ENCODE measurements around the gene NFIX.

NFIX gene

DNA sequence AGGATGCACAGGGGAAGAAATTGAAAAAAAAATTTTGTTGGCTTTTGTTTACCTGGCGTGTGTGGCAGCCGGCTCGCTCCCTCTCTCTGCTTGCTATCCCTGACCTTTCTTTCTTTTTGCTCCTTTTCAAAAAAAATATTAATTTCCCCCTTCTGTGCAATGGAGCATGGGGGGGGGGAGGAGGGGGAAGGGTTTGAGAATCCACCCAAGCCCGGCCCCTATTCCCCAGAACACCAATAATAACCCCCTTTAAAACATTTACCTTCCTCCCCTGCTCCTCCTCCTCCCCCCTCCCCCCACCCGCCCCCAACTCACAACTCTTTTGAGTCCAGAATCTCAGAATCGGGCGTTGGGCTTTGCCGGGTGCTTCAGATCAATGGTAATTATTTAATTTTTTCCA, 28.4 kb downstream of the NFIX start:
- peak; percentile 26 for DNase-seq

DNA sequence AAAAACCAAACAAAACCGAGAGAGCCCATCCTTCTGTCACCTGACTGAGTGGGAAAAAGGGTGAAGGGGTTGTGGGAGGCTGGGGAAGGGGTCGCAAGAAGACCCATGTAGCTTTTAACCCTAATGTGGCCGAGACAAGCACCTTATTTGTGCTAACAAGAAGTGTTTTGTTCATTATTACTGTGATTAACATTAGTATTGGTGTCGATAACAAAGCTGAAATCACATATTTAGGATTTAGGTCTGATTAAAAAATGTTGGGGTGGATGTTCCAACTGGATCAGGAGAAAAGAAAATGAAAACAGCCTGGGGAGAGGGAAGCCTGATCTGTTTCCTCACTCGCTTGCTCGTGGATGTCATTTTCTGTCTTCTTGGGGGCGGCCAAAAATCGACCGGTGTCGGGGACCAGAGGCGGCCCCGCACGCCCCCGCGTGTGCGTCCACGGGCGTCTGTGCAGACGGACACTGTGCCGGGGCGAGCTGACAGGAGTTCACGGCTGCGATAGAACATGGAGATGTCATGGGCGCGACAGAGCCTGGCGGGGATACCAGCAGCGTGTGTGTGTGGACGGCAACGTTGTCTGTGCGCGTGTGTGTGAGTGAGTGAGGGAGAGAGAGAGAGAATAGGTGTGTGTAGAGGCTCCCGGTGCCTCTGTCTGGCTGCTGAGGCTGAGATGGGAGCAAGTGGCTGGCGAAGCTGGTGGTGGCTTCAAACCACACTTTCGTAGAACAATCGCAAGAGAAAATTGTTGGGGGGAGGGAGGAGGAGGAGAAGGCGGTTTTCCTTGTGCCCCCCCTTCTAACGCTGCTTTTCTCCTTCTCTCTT, 29.1 kb downstream of the NFIX start:
- DNase-seq, result peak; percentile 76

DNA sequence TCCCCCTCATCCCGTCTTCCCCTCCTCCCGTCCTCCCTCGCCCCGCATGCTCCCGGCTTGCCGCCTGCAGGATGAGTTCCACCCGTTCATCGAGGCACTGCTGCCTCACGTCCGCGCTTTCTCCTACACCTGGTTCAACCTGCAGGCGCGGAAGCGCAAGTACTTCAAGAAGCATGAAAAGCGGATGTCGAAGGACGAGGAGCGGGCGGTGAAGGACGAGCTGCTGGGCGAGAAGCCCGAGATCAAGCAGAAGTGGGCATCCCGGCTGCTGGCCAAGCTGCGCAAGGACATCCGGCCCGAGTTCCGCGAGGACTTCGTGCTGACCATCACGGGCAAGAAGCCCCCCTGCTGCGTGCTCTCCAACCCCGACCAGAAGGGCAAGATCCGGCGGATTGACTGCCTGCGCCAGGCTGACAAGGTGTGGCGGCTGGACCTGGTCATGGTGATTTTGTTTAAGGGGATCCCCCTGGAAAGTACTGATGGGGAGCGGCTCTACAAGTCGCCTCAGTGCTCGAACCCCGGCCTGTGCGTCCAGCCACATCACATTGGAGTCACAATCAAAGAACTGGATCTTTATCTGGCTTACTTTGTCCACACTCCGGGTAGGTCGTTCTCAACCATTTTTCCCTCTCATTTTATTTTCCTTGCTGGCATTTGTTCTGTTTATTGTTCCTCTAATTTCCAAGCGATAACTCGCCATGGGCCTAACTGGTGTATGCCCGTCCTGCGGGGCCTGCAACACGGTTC, 29.8 kb downstream of the NFIX start:
- peak; percentile 68 for DNase-seq

DNA sequence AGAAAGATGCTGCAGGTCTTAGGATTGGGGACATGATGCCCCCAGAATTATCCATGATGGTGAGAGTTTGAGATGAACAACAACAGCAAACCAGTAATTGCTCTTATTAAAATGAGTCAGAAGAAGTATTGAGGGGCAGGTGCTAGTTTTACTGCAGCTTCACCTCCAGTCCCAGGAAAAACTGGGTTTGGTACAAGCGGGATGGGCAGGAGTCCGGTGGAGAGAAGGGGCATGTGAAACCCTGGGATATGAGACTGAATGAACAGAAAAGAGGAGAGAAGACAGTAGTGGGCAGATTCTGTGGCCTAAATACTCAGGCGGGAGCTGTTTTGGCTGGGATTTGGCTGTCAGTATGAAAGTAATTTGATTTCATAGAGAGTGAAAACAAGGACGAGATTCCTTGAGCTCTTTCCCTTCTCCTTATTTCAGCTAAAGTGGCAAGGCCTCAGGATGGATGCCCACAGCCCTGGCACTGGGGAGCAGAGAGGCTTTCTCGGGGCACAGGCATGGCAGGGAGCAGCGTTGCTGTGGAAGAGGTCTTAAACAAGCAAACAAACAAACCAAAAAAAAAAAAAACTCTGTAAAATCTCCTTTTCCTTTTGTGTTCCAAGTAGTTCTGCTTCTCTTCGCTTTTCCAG, 30.7 kb downstream of the NFIX start:
- peak; percentile 62 for DNase-seq

DNA sequence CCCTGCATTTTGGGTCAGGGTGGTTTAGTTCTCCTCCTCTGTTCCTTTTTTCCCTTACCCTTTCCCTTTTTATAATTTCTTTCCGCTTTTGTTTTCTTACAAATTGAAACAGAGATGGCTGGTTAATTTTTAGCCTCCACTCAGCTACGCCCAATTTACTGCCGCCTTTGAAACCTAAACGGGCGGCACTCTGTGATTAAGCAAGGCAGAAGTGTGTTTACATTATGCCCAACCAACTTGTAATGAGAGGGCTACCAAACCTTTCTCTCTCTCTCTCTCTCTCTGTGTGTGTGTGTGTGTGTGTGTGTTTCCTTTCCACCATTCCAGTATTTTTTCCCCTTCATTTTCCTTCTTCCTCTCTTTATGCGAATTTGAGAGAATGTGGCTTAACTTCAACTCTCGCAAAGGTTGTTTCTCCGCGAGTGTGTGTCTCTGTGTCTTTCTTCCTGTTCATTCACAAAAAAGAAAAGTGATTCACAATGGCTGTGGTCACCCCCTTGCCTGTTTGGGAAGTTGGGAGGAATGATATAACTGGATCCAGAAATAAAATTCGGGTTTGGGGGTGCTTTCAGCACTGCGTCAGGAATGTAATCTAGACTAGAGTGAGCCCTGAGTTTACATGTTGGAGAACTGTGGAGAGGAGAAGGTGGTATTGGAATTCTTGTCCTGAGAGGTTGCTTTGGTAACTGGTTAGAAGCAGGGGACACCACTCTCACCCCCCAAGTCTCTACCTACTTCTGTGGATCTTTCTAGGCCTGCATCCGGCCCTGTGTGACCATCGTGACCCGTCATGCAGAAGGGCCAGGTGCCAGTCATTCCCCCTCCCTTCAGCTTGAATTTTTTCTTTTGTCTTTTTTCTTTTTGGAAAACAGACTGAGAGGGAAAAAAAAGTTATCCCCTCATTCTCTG, 31.4 kb downstream of the NFIX start:
- DNase-seq, result peak; percentile 83

DNA sequence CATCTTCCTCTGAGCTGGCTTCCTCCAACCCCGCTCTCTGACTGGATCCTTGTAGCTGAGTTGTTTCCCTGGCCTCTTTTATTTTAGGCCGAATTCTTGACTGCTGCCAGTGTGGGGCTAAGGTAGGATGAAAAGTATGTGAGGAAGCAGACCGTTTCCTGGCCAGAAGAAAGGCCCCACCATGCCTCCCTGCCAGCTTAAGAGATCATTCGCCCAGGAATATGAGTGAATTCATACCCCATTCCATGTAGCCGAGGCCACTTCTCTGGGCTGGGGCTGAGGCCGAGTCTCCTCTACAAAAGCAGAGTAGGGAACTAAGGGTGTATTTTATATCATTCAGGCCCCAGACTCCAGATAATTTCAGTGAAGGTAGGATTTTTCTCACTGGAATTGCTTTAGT, 32.3 kb downstream of the NFIX start:
- DNase-seq, result no peak

DNA sequence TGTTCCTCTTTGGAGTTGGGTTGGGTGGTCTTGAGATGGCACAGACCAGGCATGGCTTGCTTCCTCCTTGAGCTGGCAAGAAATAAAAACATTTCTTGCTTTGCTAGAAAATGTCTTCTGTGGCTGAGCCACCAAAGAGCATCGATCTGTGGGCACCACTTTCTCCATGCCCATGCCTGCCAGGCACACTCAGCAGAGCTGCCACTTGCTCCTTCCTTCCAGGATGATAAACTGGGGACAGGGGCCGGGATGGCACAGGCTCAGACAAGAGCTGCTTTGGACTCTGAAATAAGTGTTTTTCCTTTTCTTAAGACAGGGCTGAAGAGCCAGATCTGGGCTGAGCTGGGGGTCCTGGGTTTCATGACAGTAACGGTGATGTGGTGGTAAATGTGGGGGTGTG, 32.8 kb downstream of the NFIX start:
- DNase-seq, result no peak

DNA sequence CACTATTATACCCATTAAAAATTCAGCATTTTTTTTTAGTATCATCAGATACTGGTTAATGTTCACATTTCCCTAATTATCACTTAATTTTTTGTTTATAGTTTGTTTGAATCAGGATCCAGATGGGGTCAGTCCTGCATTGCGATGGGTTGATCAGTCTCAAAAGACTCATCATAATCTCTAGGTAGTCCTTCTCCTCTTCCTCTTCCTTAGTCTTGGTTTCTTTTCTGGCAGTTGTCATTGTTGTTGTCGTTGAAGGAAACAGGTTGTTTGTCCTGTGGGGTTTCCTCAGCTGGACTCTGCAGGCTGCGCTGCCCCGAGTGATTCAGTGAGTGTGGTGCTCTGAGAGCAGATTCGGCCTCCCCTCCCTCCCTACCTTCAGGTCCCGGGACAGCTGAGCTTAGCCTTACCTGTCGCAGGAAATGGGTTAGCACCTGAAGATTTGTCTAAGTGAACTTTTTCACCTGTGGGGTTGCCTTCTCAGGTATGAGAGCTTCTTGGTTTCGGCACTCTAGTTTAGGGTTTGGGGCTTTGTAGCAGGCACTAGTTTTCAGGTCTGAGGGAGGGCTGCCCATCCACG, 34.1 kb downstream of the NFIX start:
- DNase-seq, result no peak

DNA sequence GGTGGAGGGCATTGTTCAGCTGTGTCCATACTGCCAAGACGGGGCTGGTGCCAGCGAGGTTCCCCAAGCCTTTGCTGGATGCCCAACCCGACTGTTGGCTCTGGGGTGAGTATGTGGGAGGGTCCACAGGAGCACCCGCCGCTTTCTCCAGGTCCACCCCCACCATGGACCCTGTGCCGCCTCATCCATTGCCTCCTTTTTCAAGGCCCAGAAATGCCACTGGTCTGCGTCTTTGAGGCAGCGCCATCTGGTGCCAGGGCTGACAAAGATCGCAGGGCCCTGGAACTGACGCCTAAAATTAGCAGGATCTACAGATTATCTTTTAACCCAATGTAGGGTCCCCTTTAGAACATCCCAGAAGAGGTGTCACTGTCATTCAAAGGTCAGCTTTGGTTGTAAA, 34.6 kb downstream of the NFIX start:
- peak; percentile 48 for DNase-seq

DNA sequence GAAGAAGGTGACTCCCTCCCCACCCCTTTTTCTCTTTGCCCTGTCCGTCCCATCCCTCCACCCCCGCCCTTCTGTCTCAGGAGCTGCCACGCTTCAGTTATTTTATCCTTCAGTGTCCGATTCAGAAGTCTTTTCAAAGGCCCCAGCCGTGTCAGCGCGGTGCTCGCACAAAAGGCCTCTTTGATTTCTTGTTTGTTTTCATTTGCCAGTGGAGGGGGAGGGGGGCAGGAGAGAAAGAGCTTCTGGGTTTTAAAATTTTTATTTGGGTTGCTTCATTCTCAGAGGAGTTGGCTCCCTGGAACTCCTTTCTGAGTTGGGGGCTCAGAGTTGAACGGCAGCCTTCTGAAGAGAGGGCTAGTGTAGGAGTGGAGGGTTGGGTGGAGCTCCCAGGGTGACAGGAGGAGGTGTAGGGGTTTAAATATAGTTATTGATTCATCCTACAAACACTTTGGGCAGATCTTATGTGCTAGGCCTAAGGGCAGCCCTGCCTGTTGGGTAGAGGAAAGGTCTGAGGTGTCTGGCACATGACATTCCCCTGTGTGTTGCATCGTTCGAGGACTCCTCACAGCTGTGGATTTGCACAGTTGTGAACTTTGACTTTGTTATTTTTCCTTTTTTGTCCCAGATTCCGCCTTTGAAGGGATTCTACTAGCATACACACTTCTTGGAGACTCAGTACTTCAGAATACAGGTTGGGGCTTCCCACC, 36.8 kb downstream of the NFIX start:
- peak; percentile 66 for DNase-seq

DNA sequence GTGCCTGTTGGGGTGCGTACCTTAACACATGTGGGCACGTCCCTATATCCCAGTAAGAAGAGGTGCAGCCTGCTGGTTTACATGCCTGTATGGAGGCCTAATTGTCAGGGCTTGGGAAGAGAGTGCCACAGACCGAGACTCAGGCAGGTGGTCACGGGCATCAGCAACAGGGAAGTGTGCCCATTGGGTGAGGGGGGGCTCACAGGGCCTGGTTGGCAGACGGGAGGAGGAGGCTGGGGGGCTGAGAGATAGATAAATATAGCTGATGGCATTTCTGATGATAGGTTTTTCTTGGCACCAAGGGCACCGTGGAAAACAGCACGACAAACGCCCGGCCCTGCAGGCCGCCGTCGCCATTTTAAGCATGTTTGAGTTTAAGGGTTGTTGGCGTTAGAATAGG, 37.6 kb downstream of the NFIX start:
- DNase-seq, result no peak

DNA sequence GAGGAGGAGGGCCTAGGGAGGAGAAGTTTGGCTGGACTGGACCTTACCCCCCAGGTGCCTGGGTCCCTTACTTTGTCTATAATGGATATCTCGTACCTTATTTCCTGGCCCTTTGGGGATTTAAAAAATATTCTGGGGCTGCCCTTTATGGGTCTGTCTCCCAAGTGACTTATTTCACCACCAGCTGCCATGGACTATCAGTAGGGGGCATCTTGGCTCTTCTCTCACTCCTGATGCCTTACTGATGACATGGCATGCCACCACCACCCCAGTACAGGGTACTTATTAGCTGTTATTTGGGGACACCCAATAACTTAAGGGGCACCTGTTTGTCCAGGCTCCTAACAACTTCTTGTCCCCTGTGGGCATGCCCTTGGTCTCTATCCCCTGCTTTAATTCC, 38.0 kb downstream of the NFIX start:
- no peak for DNase-seq

DNA sequence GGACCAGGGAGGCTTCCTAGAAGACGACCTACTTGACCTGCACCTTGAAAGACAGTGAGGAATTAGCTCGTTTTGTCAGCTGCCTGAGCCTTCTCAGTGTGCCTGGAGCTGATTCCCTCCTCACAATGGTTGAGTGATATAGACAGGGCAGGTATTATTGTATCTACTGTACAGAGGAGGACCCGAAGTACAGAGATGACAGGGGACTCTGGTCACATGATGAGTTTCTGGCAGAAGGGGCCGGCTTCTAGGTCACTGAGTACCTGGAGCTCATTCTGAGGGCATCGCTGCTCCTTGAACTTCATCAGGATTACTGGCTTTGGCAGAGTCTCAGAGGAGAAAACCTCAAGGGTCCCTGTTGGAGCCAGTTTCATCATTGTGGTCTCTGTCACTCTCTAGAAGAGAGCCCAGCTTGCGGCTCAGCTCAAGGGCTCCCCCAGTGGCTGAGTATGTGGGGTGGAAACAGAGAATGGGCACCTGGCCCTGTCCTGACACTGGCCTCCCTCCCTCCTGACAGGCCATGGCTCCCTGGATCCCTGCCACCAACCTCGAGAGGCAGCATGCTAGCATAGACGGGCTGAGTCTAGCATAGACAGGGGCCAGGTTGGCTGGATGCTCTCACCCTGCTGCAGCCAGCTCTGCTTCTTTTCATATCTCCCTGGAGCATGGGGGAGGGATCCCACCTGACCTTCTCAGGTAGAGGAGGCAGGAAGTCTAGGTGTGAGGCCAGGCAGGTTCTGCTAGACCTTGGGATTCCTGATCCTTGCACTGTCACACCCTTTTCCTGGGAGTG, 38.7 kb downstream of the NFIX start:
- peak; percentile 87 for DNase-seq

DNA sequence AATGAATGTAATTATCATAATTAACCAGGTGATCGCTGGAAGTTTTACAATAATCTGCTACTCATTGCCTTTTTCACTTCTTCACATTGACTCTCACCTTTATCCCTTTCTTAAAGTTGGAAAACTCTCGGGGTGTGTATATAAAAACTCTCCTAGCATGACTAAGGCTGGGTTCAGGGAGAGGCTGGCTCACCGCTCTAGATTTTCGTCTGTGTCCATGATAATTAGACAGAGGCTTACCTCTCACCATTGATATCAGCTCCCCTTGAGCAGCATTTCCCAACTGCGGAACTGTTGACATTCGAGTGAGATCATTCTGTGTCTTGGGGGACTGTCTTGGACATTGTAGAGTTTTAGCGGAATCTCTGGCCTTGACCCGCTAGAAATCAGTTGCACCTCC, 39.4 kb downstream of the NFIX start:
- DNase-seq, result no peak

DNA sequence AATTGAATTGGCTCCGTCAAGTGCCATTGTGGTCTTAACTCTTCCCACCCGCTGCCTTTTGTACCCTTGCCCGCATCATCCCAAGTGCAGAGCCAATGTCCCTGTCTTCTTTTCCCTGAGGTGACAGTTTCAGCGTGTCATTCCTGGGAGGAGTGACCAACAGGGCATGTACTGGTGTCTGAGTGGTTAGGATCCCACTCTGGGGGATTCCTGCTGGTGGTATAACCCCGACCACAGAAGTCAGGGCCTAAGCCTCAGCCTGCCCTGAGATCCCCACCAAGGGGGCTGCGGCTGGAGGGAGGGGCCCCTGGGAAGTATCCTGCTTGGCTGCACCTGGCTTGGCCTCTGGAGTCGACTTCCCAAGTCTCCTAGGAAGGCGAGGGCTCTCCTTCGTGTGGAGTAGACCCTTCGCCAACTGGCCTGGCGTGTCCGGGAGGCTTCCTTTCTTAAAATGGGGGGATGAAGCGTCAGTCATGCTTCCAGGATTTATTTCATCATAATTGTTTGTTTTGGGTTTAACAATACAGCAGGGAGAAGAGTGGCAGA, 40.6 kb downstream of the NFIX start:
- no peak for DNase-seq

DNA sequence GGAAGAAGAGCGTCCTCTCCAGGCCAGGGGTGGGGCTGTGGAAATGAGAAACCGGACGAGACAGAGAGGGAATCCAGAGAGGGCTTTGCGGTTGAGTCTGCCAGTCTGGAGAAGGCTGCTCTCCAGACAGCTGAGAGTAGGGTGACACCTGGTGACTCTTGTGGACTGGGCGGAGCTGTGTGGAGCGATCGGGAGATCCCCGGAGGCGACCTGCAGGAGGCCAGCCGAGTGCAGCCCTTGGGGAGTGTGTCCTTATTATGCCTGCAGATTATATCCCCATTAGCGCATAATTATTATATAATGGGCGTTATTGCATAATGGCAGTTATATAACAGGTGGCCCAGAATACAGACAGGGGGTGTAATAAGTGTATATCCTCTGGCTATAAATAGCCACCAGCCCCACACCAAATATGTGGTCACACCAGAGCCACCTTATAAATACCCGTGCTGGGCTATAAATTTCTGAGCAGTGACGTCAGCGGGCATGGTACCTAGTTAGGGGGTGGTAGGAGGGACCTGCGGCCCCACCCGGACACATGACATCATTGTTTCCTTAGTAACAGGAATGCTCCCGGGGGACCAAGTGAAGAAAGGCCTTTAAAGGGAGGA, 41.2 kb downstream of the NFIX start:
- peak; percentile 93 for DNase-seq

DNA sequence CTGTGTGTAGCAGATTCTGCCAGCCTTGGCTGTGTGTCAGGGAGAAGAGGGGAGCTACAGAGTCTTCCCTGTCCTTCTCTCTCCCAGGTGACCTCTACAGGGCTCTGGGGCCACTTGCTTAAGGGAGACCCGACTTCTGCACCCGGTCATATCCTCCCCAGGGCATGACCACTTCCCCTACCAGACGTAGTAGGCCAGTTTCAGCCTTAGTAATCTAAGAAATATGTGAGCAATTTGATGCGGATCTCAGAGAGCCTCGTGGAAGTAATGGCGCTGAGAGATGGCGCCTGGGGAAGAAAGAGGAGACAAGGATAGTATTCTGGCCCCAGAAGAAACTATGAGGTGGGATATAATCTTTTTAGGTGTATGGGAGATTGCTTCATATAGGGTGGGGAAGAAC, 41.9 kb downstream of the NFIX start:
- no peak for DNase-seq

DNA sequence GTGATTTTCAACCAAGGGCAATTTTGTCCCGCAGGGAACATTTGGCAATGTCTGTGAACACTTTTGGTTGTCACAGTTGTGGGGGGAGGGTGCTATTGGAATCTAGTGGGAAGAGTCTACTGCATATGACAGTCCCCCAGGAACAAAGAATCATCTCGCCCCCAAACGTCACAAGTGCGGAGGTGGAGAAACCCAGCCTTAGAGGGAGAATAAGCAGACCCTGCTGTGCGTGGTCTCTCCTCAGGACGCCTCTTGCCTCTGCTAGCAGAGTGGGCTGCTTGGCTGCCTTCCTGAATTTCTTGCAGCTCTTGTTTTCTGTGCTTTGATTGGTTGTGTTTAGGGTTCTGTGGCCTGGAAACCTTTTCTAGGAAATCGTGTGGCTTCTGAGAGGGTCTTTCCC, 42.5 kb downstream of the NFIX start:
- no peak for DNase-seq

DNA sequence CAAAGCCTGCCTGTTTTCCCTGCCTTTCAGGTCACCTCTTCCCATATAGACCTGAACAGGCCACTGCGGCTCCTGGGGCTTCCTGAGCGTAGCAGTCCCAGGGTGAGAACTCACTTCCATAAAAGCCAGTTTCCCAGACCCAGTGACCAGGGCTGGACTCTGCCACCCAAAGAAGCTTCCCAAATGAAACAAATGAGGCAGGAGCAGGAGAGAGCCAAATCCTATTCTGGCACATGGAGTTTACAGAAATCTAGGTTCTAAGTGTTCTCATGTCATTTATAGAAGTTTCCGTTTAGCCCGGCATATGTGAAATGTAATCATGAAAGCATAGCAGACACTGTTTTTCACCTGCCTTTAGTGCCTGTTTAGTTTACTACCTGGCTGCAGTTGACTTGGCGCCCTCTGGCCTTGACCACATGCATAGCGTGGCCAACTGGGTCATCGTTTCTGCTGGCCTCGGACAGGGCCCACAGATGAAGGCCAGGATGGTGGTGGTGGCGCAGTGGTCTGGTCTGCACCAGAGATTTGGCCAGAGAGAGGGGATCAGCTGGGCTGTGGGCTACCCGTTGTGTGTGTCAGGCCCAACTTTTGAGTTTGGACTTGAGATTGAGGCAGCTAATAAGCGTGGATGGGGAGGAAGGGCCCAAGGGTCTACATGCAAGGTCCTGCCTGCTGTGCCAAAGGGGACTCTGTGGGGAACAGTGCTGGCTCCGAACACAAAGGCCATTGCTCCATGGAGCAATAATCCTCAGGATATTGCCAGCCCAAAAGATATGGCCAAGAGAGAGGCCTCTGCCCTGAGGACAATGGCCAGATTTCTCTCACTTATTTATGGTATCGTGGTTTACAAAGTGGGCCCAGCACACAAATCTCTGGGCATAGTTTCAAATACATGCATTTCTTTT, 43.3 kb downstream of the NFIX start:
- DNase-seq, result no peak

Data from DMS53 (cell line).